Kidney epithelial cell (primary cell): Measurements from ENCODE around the gene COMMD10. TPM values are rescaled to one million over a fixed set of nuclear protein-coding genes. Genes with fewer than 3 reads are reported as not detected.

ENCODE experiments used
- DNase-seq: peaks from one replicate; pipeline ENCODE4 v3.0.0-alpha.2; 2010; ENCODE audit warnings: low read depth
- H3K27me3 ChIP-seq: 2 replicates; pipeline ENCODE4 v1.6.0; 2011; ENCODE audit warnings: low read length; ENCODE audit not compliant: control insufficient read depth, insufficient read depth
- H3K36me3 ChIP-seq: 2 replicates; pipeline ENCODE4 v1.5.1; 2011; ENCODE audit warnings: low read length; ENCODE audit not compliant: control insufficient read depth, insufficient read depth
- H3K4me3 ChIP-seq: 2 replicates; pipeline ENCODE4 v1.5.1; 2011; ENCODE audit warnings: low read depth, mild to moderate bottlenecking, control low read depth, low read length
- total RNA-seq: library from RNA; depleted of rRNA; stranded (reverse); fragments of >200 nt; gene quantifications from 2 replicates; pipeline ENCODE4 v1.2.3, GENCODE V29; 2015
- TF ChIP-seq, protein P1 (sequence below): IDR thresholded peaks from 2 replicates; pipeline ENCODE4 v1.5.1; 2011; ENCODE audit warnings: mild to moderate bottlenecking, moderate library complexity, low read length, control low read depth, inconsistent platforms; ENCODE audit not compliant: insufficient read depth, poor library complexity, severe bottlenecking

Gene COMMD10
- total RNA-seq, 1 donor from 2014 or later: 32.0 TPM

DNA sequence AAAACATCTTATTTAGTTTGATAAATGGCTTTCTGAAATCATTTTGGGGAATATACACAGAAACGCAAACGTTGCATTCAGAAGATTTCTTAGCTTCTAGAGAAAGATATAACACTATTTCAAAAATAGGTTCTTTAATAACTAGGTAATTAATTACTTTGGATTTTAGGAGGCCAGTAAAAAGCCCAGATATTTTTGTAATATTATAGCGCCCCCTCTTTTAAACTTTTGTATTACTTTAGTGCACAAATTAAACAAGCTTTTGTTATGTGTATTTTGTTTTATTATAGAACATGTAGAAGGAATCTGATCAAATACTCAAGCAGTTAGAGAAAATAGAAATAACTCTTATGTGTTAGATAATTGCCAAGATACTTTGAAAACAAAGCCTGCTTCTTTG is 57.7 kb downstream of the COMMD10 start:
- no peak overlapping the region for H3K4me3 ChIP-seq
- no peaks in the 10 kb centered on the region for H3K36me3 ChIP-seq
- TF ChIP-seq, protein P1, sequence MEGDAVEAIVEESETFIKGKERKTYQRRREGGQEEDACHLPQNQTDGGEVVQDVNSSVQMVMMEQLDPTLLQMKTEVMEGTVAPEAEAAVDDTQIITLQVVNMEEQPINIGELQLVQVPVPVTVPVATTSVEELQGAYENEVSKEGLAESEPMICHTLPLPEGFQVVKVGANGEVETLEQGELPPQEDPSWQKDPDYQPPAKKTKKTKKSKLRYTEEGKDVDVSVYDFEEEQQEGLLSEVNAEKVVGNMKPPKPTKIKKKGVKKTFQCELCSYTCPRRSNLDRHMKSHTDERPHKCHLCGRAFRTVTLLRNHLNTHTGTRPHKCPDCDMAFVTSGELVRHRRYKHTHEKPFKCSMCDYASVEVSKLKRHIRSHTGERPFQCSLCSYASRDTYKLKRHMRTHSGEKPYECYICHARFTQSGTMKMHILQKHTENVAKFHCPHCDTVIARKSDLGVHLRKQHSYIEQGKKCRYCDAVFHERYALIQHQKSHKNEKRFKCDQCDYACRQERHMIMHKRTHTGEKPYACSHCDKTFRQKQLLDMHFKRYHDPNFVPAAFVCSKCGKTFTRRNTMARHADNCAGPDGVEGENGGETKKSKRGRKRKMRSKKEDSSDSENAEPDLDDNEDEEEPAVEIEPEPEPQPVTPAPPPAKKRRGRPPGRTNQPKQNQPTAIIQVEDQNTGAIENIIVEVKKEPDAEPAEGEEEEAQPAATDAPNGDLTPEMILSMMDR: no peak
- H3K27me3 ChIP-seq: no peaks in the 10 kb centered on the region
- DNase-seq: no peak

- no peak for DNase-seq
- TF ChIP-seq, protein P1: no peak
- Histone ChIP-seq H3K36me3 (no peaks in the 10 kb centered on the region), H3K27me3 (no peaks in the 10 kb centered on the region), H3K4me3 (no peak overlapping the region)
These were observed 59.3 kb downstream of the COMMD10 start for GRCh38 chr5:116144103-116144502.

- no peak for DNase-seq
- no peak overlapping the region for H3K4me3 ChIP-seq
- TF ChIP-seq, protein P1: no peak
- no peaks in the 10 kb centered on the region for H3K36me3 ChIP-seq
- no peaks in the 10 kb centered on the region for H3K27me3 ChIP-seq
These were observed 60.2 kb downstream of the COMMD10 start for GRCh38 chr5:116144991-116145390.

DNA sequence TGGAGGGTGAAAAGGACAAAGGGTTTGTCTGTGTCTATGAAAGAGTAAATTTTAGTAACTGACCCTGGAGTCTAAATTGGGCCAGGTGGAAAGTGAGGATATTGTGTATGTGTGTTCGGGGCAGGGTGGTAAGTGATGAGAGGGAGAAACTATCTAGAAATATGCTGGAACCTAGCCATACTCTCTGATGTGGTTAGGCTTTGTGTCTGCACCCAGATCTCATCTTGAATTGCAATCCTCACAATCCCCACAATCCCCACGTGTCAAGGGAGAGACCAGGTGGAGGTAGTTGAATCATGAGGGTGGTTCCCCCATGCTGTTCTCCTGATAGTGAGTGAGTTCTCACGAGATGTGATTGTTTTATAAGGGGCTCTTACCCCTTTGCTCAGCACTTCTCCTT is 60.6 kb downstream of the COMMD10 start:
- TF ChIP-seq, protein P1: no peak
- H3K4me3 ChIP-seq: no peak overlapping the region
- no peak for DNase-seq
- no peaks in the 10 kb centered on the region for H3K27me3 ChIP-seq
- no peaks in the 10 kb centered on the region for H3K36me3 ChIP-seq

DNA sequence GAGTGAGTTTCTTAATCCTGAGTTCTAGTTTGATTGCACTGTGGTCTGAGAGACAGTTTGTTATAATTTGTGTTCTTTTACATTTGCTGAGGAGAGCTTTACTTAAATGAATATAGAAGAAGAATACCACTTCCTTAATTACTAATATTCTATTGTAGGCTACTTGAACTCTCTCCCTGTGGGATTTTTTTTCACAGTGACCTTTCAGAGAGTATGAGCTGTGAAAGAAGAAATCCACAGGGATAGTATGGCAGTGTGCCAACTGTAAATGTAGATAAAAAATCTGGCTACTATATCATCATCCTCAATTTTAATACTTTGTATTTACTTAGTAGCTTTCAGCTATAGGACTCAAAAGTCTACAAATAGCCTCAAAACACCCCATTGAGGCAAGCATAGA is 67.3 kb downstream of the COMMD10 start:
- TF ChIP-seq, protein P1: no peak
- H3K4me3 ChIP-seq: no peak overlapping the region
- no peak for DNase-seq
- no peaks in the 10 kb centered on the region for H3K27me3 ChIP-seq
- H3K36me3 ChIP-seq: no peaks in the 10 kb centered on the region

GRCh38 chr5:116153687-116154174 is 68.9 kb downstream of the COMMD10 start:
- no peak for DNase-seq
- Histone ChIP-seq H3K27me3 (no peaks in the 10 kb centered on the region), H3K4me3 (no peak overlapping the region), H3K36me3 (no peaks in the 10 kb centered on the region)
- TF ChIP-seq, protein P1: no peak
